GM21528 (cell line): ENCODE measurements around the gene FBH1.
"Not testable (repeated sequence)": the region's sequence is repeated elsewhere in the genome, so short reads cannot be mapped to it uniquely, and the experiment has no call there.

Experiments used
- ATAC-seq: cut with Tn5 transposase; IDR thresholded peaks from one replicate; pipeline ENCODE4 v1.9.1; 2021; ENCODE audit warnings: mild to moderate bottlenecking, moderate library complexity; ENCODE audit not compliant: unreplicated experiment, low FRiP score

Gene FBH1

DNA sequence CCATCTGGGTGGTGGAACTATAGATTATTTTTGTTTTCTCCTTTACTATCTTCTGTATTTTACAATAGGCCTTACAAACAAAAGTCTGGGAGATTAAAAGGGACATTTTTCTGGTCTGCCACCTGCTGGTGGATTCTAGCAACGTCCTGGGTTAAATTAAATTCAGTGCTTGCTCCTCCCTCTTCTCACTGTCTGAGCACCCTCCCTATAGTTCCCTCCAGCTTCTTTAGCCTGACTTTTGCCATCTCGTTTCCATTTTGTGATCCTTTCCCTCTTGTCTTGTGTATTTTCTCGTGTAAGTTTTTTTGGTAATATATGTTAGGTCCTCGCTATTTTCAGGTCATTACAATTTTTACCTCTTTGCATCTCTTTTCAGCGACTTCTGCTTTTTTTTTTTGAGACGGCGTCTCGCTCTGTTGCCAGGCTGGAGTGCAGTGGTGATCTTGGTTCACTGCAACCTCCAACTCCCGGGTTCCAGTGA, 16.5 kb upstream of the FBH1 start:
- peak; percentile 74 for ATAC-seq

DNA sequence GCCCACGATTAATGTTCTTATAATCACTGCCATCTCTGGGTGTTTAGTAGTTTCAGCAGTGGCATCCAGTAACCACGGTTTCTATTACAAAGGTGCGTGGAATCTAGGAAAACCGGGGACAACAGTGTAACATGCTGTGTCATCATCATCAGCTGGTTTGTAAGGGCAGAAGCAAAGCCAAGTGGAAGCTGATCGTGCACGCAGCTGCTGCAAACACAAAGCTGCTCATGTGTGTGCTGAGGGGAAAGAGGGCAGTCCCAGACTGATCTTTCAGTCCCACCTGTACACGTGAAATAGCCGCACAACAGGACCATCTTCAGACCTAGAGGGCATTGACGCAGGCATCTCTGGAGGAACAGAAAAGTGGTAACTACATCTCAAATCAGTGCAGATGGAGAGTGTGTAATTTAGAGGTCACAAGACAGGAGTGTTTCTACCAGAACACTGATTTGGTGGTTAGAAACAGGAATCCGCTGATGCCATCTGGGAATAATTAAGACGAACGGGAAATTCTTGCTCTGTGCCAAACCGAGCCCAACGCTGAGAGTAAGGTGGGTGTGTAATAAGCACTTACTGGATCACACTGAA, 13.8 kb upstream of the FBH1 start:
- no peak for ATAC-seq

DNA sequence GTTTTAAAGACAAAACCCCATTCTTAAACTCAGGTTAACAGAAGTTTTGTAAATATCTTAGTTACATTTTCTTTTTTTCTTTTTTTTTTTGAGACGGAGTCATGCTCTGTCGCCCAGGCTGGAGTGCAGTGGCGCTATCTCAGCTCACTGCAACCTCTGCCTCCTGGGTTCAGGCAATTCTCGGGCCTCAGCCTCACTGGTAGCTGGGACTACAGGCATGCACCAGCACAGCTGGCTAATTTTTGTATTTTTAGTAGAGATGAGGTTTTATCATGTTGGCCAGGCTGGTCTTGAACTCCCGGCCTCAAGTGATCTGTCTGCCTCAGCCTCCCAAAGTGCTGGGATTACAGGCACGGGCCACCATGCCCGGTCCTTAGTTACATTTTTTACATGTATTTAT, 13.0 kb upstream of the FBH1 start:
- ATAC-seq, result not testable (repeated sequence)

DNA sequence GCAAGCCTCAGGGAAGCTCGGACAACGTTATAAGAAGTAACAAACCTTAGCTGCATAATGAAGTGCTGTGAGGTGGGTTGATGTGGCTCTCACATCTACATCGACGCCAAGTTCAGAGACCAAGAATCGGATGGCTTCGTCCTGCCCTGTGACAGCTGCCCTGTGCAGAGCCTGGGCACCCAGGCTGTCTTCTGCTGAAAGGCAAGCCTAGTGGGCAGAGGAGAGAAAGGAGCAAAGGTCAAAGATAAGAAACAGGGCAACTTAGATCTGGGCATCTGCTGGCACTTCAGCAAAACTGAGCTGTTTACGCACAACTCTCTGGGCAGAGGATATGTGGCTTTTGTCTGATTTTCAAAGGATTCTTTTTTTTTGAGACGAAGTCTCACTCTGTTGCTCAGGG, 7.1 kb upstream of the FBH1 start:
- ATAC-seq, result no peak

DNA sequence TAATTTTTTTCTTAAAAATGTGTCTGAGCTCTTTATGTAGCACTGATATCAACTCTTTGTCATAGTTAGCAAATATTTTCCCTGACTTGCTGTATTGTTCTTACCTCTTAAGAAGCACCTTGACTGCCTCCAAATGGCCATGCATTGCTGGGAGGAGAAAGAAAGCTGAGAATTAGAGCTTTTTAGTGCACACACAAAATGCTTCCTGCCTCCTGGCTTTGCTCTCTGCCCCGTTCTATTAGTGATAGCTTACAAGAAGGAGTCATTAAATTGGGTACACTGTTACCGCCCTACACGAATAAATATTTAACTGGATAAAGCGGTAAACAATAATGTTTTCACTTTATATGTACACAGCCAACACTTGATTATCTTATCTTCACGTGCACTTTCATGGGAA, 4.4 kb upstream of the FBH1 start:
- ATAC-seq, result no peak

DNA sequence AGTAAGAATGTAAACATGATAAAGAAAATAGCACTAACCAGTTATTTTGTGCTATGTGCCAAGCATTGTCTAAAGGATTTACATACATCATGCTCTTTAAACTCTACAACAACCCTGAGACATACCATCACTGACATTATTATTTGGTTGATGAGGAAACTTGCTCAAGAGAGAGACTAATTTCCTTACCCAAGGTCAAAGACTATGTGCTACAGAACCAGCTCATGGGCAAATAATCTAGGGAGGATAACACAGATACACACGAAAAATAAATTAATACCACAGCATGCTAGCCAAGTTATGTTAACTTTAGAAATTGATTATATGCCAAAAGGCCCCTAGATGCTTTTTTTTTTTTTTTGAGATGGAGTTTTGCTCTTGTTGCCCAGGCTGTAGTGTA, 3.0 kb upstream of the FBH1 start:
- ATAC-seq, result no peak

DNA sequence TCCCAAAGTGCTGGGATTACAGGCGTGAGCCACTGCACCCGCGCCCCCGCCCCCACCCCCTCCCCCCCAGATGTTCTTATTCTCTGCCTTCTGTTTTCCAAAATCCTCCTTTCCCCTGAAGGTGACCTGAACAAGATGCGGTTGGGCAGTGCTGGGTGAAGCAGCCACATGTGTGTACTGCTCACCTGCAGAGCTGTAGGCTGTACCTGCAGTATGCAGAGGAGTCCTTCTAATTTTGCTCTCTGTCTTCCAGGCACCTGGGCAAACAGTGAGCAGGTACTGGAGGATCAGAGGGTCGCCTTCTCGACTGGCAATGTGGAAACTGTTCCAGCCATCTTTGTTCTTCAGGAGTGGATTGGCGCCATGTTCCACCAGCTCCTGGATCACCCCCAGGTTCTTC, 2.4 kb upstream of the FBH1 start:
- no peak for ATAC-seq

DNA sequence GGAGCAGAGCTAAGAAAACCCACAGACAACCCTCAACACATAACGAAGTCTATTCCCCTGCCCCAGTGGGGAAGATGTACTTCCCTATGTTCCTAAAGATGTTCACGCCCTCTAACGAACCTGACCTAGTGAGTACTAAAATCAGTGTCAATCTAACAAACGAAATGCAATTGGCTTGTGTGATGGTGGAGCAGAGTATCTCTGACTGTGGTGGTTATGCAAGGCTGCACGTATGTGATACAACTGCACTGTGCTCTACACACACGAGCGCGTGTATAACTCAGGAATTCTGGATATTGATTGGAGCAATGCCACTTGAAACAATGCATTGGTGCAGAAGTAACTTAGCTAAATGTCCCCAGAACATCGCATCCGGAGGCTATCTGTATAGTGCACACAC, 1.7 kb upstream of the FBH1 start:
- ATAC-seq, result no peak

DNA sequence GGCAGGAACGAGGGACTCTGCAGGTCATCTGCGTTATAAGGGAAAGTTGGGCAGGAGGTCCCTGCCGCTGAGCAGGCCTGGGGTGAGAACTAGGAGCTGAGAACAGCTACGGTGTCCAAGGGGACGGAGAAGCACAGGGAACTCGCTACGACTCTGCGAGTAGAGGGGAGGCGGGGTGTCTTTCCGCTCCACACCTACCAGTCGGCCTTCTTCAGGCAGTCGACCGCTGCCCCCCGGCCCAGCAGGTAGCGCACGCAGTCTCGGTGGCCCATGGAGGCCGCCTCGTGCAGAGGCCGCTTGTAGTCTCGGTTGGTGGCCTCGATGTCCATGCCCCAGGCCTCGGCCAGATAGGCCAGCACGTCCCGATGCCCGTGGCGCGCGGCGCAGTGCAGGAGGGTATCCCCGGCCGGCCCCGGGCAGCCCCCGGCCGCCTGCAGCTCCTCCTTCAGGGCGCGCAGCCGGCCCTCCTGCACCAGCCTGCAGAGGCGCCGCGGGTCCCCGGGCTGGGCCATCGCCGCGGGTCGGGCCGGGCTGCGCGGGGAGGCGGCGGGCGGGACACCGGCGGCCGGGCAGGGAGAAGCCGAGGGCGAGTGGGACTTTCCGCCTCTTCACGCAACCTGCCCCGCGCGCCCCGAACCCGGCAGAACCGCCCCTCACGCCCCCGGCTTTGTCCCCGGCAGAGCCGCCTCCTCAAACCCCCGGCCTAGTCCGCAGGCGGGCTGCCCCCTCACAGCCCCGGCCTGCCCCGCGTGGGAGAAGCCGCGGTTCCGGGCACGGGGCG, 1.0 kb upstream of the FBH1 start:
- peak; percentile 42 for ATAC-seq

DNA sequence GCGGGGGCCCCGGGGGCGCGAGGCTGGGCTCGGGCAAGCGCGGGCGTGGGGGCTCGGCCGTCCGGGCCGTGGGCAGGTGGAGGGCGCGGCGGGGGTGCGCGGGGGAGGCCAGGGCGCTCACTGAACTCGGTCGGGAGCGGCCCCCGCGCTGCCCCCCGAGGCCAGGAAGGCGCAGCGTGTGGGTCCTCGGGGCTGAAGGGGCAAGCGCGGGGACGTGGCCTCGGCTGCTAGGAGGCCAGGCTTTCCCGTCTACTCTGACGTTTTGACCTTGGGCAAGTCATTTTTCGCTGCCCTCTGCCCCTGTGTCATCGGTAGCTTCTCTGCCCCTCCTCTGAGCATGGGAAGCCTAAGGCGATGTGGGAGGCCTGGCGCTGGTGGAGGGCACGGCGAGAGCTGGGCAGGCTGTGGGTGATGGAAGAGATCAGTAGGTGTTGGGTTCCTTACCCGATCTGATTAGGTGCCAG, 441 bp downstream of the FBH1 start:
- ATAC-seq, result peak; percentile 6

DNA sequence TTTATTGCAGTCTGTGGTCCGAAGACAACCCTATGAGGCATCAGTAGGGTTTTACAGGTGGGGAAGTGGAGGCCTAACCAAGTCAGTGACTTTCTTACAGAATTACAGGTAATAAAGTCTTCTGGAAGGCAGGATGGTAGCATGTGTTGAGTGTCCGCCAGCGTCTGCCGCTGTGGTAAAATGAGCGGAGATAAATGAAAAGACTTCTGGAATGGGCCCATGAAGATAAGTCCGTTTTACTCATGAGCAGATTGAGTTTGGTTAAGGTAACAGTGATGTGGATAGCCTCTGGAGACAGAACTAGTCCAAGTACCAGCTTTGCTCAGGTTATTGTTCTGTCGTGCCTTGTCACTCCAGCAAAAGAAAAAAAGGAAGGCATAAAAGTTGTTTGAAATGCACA, 966 bp downstream of the FBH1 start:
- no peak for ATAC-seq

DNA sequence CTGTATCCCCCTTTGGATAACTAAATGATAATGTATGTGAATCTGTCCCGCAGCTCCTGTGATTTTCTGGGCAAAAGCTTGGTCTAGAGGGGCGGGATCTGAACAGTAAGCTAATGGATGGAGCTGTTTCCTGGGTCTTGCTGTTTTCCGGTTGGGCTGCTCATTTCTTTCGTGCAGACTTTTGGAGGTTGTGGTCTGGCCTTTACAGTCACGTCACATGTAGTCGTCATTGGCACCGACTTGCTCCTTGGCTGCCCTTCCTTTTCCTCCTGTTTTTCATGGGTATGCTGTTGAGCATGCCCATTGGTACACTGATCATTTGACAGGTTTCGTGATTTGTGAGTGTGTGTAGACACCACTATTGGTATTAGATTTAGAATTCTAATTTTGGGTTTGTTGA, 2.0 kb downstream of the FBH1 start:
- ATAC-seq, result no peak

DNA sequence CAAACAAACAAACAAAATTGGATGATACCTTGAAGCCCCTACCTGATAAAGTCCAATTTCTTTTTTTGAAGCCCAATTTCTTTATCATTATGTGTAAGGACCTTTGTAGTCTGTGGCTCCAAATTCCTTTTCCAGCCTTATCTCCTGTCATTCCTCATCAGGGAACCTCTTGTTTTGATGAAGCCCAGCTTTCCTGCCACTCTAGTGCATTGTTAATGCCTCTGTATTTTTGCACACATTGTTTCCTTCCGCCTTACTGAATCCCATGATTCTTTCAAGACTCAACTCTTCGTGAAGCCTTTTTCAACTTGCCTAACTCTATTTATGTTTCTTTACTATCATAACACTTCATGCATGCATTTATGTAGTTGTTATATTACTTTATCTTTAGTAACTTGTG, 3.3 kb downstream of the FBH1 start:
- ATAC-seq, result no peak

DNA sequence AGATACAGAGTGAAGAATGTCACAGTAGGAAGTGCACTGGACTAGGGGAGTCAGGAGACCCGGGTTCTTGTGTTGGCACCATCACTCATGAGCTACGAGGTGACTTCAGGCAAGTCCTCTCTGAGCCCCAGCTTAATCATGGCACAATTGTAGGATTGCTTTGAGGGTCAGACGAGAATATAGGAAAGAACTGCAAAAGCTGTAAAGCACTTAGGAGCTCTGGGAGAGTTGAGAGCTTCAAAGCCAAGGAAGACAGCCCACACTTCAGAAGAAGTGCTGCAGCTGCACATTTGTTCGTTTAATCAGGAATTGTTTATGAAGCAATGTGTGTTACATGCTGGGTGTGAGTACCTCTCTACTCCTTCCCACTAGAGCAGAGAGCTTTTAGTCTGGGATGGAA, 4.4 kb downstream of the FBH1 start:
- ATAC-seq, result no peak

DNA sequence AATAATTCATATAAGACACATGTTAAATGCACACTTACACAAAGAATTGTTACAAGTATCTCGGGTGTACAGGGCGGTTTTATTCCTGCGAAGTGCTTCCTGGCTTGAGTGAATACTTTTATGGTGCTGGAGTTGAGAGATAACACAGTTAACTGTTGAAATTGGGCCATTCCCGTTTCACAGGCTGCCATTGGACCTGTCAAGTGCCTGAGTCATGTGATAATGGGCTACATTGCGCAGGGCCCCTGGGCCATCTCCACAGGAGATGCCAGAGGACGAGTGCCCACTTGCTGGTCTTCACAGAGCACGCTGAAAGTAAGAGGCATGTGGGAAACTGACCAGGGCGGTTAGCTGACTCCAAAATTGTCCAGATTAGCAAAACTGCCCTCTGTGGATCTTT, 4.8 kb downstream of the FBH1 start:
- no peak for ATAC-seq

DNA sequence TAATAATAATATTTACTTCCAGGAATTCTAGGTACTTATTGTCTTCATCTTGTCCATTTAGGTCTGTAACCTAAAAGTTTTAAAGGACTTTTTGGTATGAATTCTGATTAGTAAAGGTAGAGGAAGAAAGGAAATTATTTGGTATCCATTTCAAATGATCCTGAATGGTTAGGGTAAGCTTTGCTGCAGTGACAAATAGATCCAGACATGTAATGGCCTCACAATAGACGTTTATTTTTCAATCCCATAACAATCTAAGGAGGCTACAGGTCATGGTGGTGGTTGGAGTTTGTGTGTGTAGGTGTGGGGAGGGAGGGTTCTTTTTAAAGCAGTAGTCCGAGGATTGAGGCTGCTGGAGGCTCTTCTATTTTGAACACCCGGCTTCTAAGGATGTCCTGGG, 5.3 kb downstream of the FBH1 start:
- ATAC-seq, result peak; percentile 5

DNA sequence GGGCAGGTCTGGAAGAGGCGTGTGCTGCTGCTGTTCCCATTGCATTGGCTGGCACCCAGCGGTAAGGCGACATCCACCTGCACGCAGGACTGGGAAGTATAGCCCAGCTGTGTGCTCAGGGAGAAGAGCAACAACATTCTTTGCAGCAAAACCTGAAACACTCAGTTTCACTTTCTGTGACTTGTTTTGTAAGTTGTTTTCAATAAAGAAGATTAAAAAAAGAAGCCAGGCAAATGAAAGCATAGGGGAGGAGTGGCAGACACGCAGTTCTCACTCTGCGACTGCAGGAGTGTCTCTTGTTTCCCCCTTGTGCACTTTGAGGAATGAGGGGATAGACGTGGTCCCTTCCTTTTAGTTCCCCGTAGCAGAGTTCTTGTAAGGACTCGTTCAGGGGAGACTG, 5.8 kb downstream of the FBH1 start:
- peak; percentile 65 for ATAC-seq

DNA sequence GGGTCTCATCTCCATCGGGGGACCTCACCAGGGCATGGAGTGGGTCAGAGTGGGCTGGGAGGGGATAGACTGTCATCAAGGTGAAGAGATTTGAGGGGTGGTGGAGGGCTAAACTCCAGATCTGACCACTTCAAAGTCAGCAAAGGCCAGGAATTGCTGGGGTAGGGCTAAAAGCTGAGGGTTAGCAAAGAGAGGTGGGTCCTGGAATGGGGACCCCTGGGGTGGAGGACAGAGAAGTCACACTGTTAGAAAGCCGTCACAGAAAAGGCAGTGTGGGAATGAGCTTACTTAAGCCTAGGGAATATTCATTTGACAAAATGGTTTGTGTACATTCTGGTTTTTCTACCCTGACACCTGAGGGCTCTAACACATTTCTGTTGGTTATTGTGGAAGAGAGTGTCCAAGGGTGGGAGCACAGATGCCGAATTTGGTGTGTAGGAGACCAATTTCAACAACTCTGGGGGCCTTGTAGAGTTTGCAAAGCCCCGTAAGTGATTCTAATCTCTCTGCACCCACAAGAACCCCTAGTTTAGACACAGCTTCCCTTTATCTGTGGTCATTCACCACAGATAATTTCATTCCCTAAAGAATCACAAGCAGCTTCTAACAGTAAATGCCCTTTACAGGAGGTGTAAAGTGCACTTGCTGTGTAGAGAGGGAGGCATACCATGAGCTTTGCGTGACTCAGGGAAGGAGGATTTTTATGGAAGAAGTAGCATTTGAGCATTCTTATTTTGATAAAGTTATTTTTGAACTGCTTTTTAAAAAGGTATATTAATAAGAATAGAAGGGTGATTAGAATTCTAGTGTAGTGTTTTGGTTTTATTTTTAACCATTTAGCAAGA, 6.4 kb downstream of the FBH1 start:
- no peak for ATAC-seq

DNA sequence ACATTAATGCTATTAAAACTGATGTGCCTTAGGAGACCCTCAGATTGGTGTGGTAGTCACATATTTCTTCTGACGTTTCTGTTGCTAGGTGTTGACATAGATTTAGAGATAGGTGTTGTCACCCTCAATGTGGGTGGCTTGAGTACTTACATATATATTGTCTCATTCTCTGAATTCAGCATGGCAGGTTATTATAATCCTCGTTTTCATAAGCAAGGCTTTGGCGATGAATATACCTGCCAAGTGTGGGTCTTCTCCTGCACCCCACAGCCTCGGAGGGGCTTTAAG, 7.0 kb downstream of the FBH1 start:
- ATAC-seq, result no peak

DNA sequence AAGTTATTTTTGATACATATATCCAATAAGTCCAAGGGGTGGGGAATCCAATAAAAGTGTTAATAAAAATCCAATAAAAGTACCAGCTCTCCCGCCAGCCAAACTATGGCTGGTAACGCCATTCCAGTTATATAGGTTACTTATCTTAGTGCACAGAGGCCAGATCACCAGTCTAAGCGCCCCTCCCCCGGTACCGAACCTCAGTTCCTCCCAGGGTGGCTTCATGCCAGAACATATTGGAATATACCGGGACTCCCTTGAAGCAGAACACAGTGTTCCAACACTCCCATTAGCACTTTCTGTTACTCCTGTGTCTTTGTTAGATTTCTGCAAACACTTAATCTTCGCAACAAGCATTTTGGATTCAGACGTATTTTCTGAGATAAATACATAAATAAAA, 7.5 kb downstream of the FBH1 start:
- ATAC-seq, result no peak

DNA sequence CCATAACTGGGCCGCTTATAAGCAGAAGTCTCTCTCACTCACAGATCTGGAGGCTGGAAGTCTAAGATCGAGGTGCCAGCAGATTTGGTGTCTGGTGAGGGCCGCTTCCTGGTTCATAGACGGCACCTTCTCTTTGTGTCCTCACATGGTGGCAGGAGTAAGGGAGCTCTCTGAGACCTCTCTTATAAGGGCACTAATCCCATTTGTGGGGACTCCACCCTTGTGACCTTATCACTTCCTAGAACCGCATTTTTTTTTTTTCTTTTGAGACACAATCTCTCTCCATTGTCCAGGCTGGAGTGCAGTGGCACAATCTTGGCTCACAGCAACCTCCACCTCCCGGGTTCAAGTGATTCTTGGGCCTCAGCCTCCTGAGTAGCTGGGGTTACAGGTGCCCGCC, 8.1 kb downstream of the FBH1 start:
- ATAC-seq, result no peak

DNA sequence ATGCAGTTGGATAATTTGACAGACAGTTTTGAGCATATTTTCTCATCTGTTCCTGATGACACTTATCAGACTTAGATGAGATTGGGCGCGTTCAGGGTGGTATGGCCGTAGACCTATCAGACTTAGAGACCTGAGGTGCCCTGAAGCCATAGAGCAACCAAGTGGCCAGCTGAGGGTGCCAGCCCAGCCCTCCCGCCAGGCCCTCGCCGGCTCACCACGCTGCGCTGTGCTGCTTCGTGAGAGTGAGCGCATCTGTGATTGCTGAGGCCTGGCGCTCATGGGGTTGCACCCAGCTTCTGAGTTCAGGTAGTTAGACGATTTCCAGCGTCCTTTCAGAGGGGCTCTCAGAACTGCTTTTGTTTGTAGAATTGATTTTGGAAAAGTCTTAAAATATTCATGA, 10.2 kb downstream of the FBH1 start:
- ATAC-seq, result no peak
